AG08396 (cell line): ENCODE results near the gene TMOD4.
"Not testable (repeated sequence)": the region's sequence is repeated elsewhere in the genome, so short reads cannot be mapped to it uniquely, and the experiment has no call there.

ENCODE experiments used
- DNase-seq: peaks from one replicate; pipeline ENCODE4 v3.0.0; 2012; ENCODE audit warnings: low spot score, mixed read lengths

The TMOD4 gene

GRCh38 chr1:151175863-151176262 lies at the start of gene TMOD4:
TSS of gene TMOD4 (minus strand) at chr1:151175981. CDS start at chr1:151174875, 1,106 bp downstream.
- DNase-seq, result peak; percentile 51

- DNase-seq, result no peak
These were observed 46.3 kb upstream of the TMOD4 start for GRCh38 chr1:151222130-151222529.

- no peak for DNase-seq
These were observed 45.8 kb upstream of the TMOD4 start for GRCh38 chr1:151221616-151222015.

- DNase-seq, result no peak
These were observed 37.8 kb upstream of the TMOD4 start for GRCh38 chr1:151213560-151213959.

- DNase-seq, result no peak
These were observed 36.4 kb upstream of the TMOD4 start for GRCh38 chr1:151211972-151212705.

GRCh38 chr1:151210830-151211229 lies 35.0 kb upstream of the TMOD4 start:
- peak; percentile 36 for DNase-seq

GRCh38 chr1:151205381-151205965 lies 29.7 kb upstream of the TMOD4 start:
- not testable (repeated sequence) for DNase-seq

- peak; percentile 53 for DNase-seq
These were observed 24.2 kb upstream of the TMOD4 start for GRCh38 chr1:151199873-151200581.

- DNase-seq, result peak; percentile 97
These were observed 22.7 kb upstream of the TMOD4 start, which contains the start of gene PIP5K1A for GRCh38 chr1:151198254-151199127. TSS of gene PIP5K1A (plus strand) at chr1:151198552. CDS start at chr1:151198997, 445 bp downstream.

GRCh38 chr1:151197863-151198253 lies 22.1 kb upstream of the TMOD4 start:
- DNase-seq, result no peak

GRCh38 chr1:151196292-151196800 lies 20.6 kb upstream of the TMOD4 start:
- DNase-seq, result peak; percentile 39

- DNase-seq, result peak; percentile 79
These were observed 19.3 kb upstream of the TMOD4 start for GRCh38 chr1:151194894-151195594.

- no peak for DNase-seq
These were observed 18.1 kb upstream of the TMOD4 start for GRCh38 chr1:151193856-151194255.

GRCh38 chr1:151193304-151193703 lies 17.5 kb upstream of the TMOD4 start:
- no peak for DNase-seq

- DNase-seq, result no peak
These were observed 16.3 kb upstream of the TMOD4 start for GRCh38 chr1:151192047-151192446.

- DNase-seq, result peak; percentile 86
These were observed 14.1 kb upstream of the TMOD4 start, which contains the start of gene VPS72 for GRCh38 chr1:151189637-151190445. TSS of gene VPS72 (minus strand) at chr1:151190197. CDS start at chr1:151190121, 76 bp downstream.

GRCh38 chr1:151188667-151189066 lies 12.9 kb upstream of the TMOD4 start:
- DNase-seq, result not testable (repeated sequence)

GRCh38 chr1:151187205-151187604 lies 11.4 kb upstream of the TMOD4 start:
- DNase-seq, result no peak

GRCh38 chr1:151184211-151184610 lies 8.4 kb upstream of the TMOD4 start:
- DNase-seq, result no peak

- no peak for DNase-seq
These were observed 799 bp upstream of the TMOD4 start for GRCh38 chr1:151176514-151177045.
